Measurements from ENCODE around the gene CUL1.

The CUL1 gene

GRCh38 chr7:148698397-148699023 lies at the start of gene CUL1:
Gene CUL1, plus strand, starts transcription at chr7:148698903. Its CDS starts 31,220 bp downstream, at chr7:148730123.
- Histone ChIP-seq H2AFZ (peak within 1 kb of the TSS; percentile 94), H3K4me3 (ENCODE audit: low read depth, low read length) (peak within 1 kb of the TSS; percentile 62), H3K36me3 (ENCODE audit: control insufficient read depth, insufficient read depth, low read length) (no peaks in the 10 kb centered on the region), H3K4me2 (ENCODE audit: low read length) (peak within 1 kb of the TSS; percentile 85), H3K79me2 (peaks cover 34% of the 10 kb centered on the region), H3K27me3 (ENCODE audit: control insufficient read depth, insufficient read depth, low read length) (no peaks in the 10 kb centered on the region), H3K9ac (peak within 1 kb of the TSS; percentile 90), H3K4me1 (peaks cover 13% of the 10 kb centered on the region), H3K27ac (peak within 1 kb of the TSS; percentile 81), H3K9me3 (ENCODE audit: control insufficient read depth, low read length) (no peaks in the 10 kb centered on the region)
- TF ChIP-seq CTCF (IDR thresholded peaks at IDR 0.05) = no peak

GRCh38 chr7:148650232-148650858 lies 48.4 kb upstream of the CUL1 start:
- Histone ChIP-seq H3K4me2 (ENCODE audit: low read length) (no peak overlapping the region), H3K4me1 (no peaks in the 10 kb centered on the region), H3K4me3 (ENCODE audit: low read depth, low read length) (no peak overlapping the region), H3K27ac (no peak overlapping the region), H2AFZ (no peak overlapping the region), H3K9me3 (ENCODE audit: control insufficient read depth, low read length) (no peaks in the 10 kb centered on the region), H3K36me3 (ENCODE audit: control insufficient read depth, insufficient read depth, low read length) (no peaks in the 10 kb centered on the region), H3K9ac (no peak overlapping the region), H3K79me2 (no peaks in the 10 kb centered on the region), H3K27me3 (ENCODE audit: control insufficient read depth, insufficient read depth, low read length) (no peaks in the 10 kb centered on the region)
- TF ChIP-seq CTCF (IDR thresholded peaks at IDR 0.05) = no peak

GRCh38 chr7:148652773-148653172 lies 45.9 kb upstream of the CUL1 start:
- no peaks in the 10 kb centered on the region for H3K9me3 ChIP-seq (ENCODE audit: control insufficient read depth, low read length)
- no peaks in the 10 kb centered on the region for H3K27me3 ChIP-seq (ENCODE audit: control insufficient read depth, insufficient read depth, low read length)

GRCh38 chr7:148657929-148658328 lies 40.8 kb upstream of the CUL1 start:
- Histone ChIP-seq H3K4me2 (ENCODE audit: low read length) (no peak overlapping the region), H3K36me3 (ENCODE audit: control insufficient read depth, insufficient read depth, low read length) (no peaks in the 10 kb centered on the region), H3K4me3 (ENCODE audit: low read depth, low read length) (no peak overlapping the region), H3K4me1 (no peaks in the 10 kb centered on the region), H3K27me3 (ENCODE audit: control insufficient read depth, insufficient read depth, low read length) (no peaks in the 10 kb centered on the region), H3K9ac (no peak overlapping the region), H3K27ac (no peak overlapping the region), H3K79me2 (no peaks in the 10 kb centered on the region), H3K9me3 (ENCODE audit: control insufficient read depth, low read length) (no peaks in the 10 kb centered on the region), H2AFZ (no peak overlapping the region)
- TF ChIP-seq CTCF (IDR thresholded peaks at IDR 0.05) = no peak

More at GRCh38 chr7:148652773-148653172, 45.9 kb upstream of the CUL1 start:
- no peak overlapping the region for H3K4me3 ChIP-seq (ENCODE audit: low read depth, low read length)
- no peak for TF ChIP-seq CTCF (IDR thresholded peaks at IDR 0.05)
- no peaks in the 10 kb centered on the region for H3K4me1 ChIP-seq
- no peak overlapping the region for H3K9ac ChIP-seq
- H3K4me2 ChIP-seq (ENCODE audit: low read length) = no peak overlapping the region
- H3K79me2 ChIP-seq = no peaks in the 10 kb centered on the region
- no peak overlapping the region for H2AFZ ChIP-seq
- no peaks in the 10 kb centered on the region for H3K36me3 ChIP-seq (ENCODE audit: control insufficient read depth, insufficient read depth, low read length)
- H3K27ac ChIP-seq = no peak overlapping the region

- H3K9ac ChIP-seq = no peak overlapping the region
- no peak overlapping the region for H2AFZ ChIP-seq
- H3K36me3 ChIP-seq (ENCODE audit: control insufficient read depth, insufficient read depth, low read length) = no peaks in the 10 kb centered on the region
- no peaks in the 10 kb centered on the region for H3K9me3 ChIP-seq (ENCODE audit: control insufficient read depth, low read length)
- no peak for TF ChIP-seq CTCF (IDR thresholded peaks at IDR 0.05)
- no peaks in the 10 kb centered on the region for H3K27me3 ChIP-seq (ENCODE audit: control insufficient read depth, insufficient read depth, low read length)
- no peak overlapping the region for H3K4me3 ChIP-seq (ENCODE audit: low read depth, low read length)
- no peaks in the 10 kb centered on the region for H3K4me1 ChIP-seq
- H3K27ac ChIP-seq = no peak overlapping the region
- no peaks in the 10 kb centered on the region for H3K79me2 ChIP-seq
- H3K4me2 ChIP-seq (ENCODE audit: low read length) = no peak overlapping the region
Observed at GRCh38 chr7:148661471-148661870, 37.2 kb upstream of the CUL1 start.
